H1 (cell line): ENCODE measurements around the gene NOL9. TPM values are rescaled to one million over a fixed set of nuclear protein-coding genes. Genes with fewer than 3 reads are reported as not detected.

Experiments used
- NRF1 ChIP-seq: IDR thresholded peaks from 2 replicates; pipeline ENCODE4 v1.6.1; 2011; ENCODE audit warnings: mild to moderate bottlenecking, low read depth, low read length, improper control_type of control experiment
- TAF7 ChIP-seq: optimal IDR thresholded peaks from 2 replicates; pipeline ENCODE3; 2011; ENCODE audit warnings: low read depth, mild to moderate bottlenecking, inconsistent platforms, low read length, moderate library complexity, borderline replicate concordance
- TEAD4 ChIP-seq: IDR thresholded peaks from 2 replicates; pipeline ENCODE4 v1.6.1; 2012; ENCODE audit warnings: low read depth, low read length, inconsistent platforms, mixed read lengths
- polyA plus RNA-seq, 7 experiments: library from polyadenylated mRNA; depleted of rRNA in 3 of 7; stranded (reverse) in 5 of 7; unstranded in 2 of 7; fragments of >200 nt in 5 of 7; fragments of 200-250 nt in 2 of 7; gene quantifications; 1 replicate in 5 of 7; 2 replicates in 1 of 7; 4 replicates in 1 of 7; pipeline versions ENCODE4 v1.2.1 to v1.2.3, GENCODE V29; 2011 to 2013; ENCODE audit warnings: missing spikeins in 2 of 7, mixed read lengths in 2 of 7
- total RNA-seq: library from RNA; stranded (reverse); fragmentation: NEBNext Ultra II Directional; extraction: Animal tissue kit (Norgen Biotek cat#: 25700); gene quantifications from 2 replicates; pipeline ENCODE4 v1.2.1, GENCODE V29; 2021
- TF ChIP-seq, protein P1 (sequence below): IDR thresholded peaks from 2 replicates; pipeline ENCODE4 v1.6.1; 2011; ENCODE audit warnings: low read length, improper control_type of control experiment

The NOL9 gene
- total and polyA plus RNA-seq, 2 of the 8 experiments (the other 6 are each of a cell fraction or from before 2014, with no cell fraction given) = 17.1 to 38.1 TPM

- TF ChIP-seq TEAD4 (no peak), NRF1 (no peak), TAF7 (no peak)
- TF ChIP-seq, protein P1, sequence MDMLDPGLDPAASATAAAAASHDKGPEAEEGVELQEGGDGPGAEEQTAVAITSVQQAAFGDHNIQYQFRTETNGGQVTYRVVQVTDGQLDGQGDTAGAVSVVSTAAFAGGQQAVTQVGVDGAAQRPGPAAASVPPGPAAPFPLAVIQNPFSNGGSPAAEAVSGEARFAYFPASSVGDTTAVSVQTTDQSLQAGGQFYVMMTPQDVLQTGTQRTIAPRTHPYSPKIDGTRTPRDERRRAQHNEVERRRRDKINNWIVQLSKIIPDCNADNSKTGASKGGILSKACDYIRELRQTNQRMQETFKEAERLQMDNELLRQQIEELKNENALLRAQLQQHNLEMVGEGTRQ = no peak
These were observed 53.0 kb downstream of the NOL9 start (continued) for GRCh38 chr1:6501279-6501813.
